ENCODE data around the gene FAM20B. TPM values are rescaled to one million over a fixed set of nuclear protein-coding genes. Genes with fewer than 3 reads are reported as not detected.
A peak's percentile ranks its signal among the peaks of the same experiment; 100 is the strongest.

Gene FAM20B
- total RNA-seq, 1 experiment from 2014 or later: 30.0 TPM

GRCh38 chr1:179015396-179015795, 10.3 kb upstream of the FAM20B start:
- Histone ChIP-seq H3K9ac (ENCODE audit: low read length) (no peak overlapping the region), H3K9me3 (ENCODE audit: low read length) (no peaks in the 10 kb centered on the region), H4K20me1 (ENCODE audit: insufficient read depth, low read depth, low read length) (no peaks in the 10 kb centered on the region), H3K4me2 (ENCODE audit: low read depth, low read length, poor library complexity, severe bottlenecking) (no peak overlapping the region), H3K4me3 (ENCODE audit: low read length) (no peak overlapping the region), H3K4me1 (ENCODE audit: low read length) (no peaks in the 10 kb centered on the region), H3K27me3 (ENCODE audit: low read length) (no peaks in the 10 kb centered on the region), H3K27ac (ENCODE audit: low read length) (no peak overlapping the region), H3K9me2 (replicated peaks; ENCODE audit: insufficient read depth, low read length) (no peaks in the 10 kb centered on the region), H3K79me2 (ENCODE audit: low read length) (no peaks in the 10 kb centered on the region), H2AFZ (ENCODE audit: low read length) (no peak overlapping the region), H3K36me3 (ENCODE audit: insufficient read depth, low read length) (no peaks in the 10 kb centered on the region)
- no peak for DNase-seq

GRCh38 chr1:179016706-179017382, 8.8 kb upstream of the FAM20B start:
- no peak for DNase-seq
- no peak overlapping the region for H3K9ac ChIP-seq (ENCODE audit: low read length)
- no peaks in the 10 kb centered on the region for H3K4me1 ChIP-seq (ENCODE audit: low read length)
- no peaks in the 10 kb centered on the region for H3K9me3 ChIP-seq (ENCODE audit: low read length)
- H4K20me1 ChIP-seq (ENCODE audit: insufficient read depth, low read depth, low read length): no peaks in the 10 kb centered on the region
- no peaks in the 10 kb centered on the region for H3K79me2 ChIP-seq (ENCODE audit: low read length)
- no peaks in the 10 kb centered on the region for H3K9me2 ChIP-seq (replicated peaks; ENCODE audit: insufficient read depth, low read length)
- no peak overlapping the region for H3K4me2 ChIP-seq (ENCODE audit: low read depth, low read length, poor library complexity, severe bottlenecking)
- H3K27me3 ChIP-seq (ENCODE audit: low read length): no peaks in the 10 kb centered on the region
- no peak overlapping the region for H2AFZ ChIP-seq (ENCODE audit: low read length)
- no peak overlapping the region for H3K4me3 ChIP-seq (ENCODE audit: low read length)
- no peak overlapping the region for H3K27ac ChIP-seq (ENCODE audit: low read length)
- H3K36me3 ChIP-seq (ENCODE audit: insufficient read depth, low read length): no peaks in the 10 kb centered on the region

- Histone ChIP-seq H3K27me3 (ENCODE audit: low read length) (no peaks in the 10 kb centered on the region), H3K36me3 (ENCODE audit: insufficient read depth, low read length) (no peaks in the 10 kb centered on the region), H3K79me2 (ENCODE audit: low read length) (no peaks in the 10 kb centered on the region), H3K4me1 (ENCODE audit: low read length) (no peaks in the 10 kb centered on the region), H3K4me2 (ENCODE audit: low read depth, low read length, poor library complexity, severe bottlenecking) (no peak overlapping the region), H3K27ac (ENCODE audit: low read length) (no peak overlapping the region), H3K9me3 (ENCODE audit: low read length) (no peaks in the 10 kb centered on the region), H3K4me3 (ENCODE audit: low read length) (no peak overlapping the region), H3K9ac (ENCODE audit: low read length) (no peak overlapping the region), H3K9me2 (replicated peaks; ENCODE audit: insufficient read depth, low read length) (no peaks in the 10 kb centered on the region), H4K20me1 (ENCODE audit: insufficient read depth, low read depth, low read length) (no peaks in the 10 kb centered on the region), H2AFZ (ENCODE audit: low read length) (no peak overlapping the region)
- DNase-seq: no peak
Measured at GRCh38 chr1:179017383-179018326, 8.0 kb upstream of the FAM20B start.

GRCh38 chr1:179021873-179022272, 3.8 kb upstream of the FAM20B start:
- no peak overlapping the region for H3K9ac ChIP-seq (ENCODE audit: low read length)
- no peak for DNase-seq
- no peak overlapping the region for H3K27ac ChIP-seq (ENCODE audit: low read length)
- peaks cover 3% of the 10 kb centered on the region for H3K79me2 ChIP-seq (ENCODE audit: low read length)
- H3K4me2 ChIP-seq (ENCODE audit: low read depth, low read length, poor library complexity, severe bottlenecking): no peak overlapping the region
- H4K20me1 ChIP-seq (ENCODE audit: insufficient read depth, low read depth, low read length): no peaks in the 10 kb centered on the region
- H2AFZ ChIP-seq (ENCODE audit: low read length): no peak overlapping the region
- peaks cover 7% of the 10 kb centered on the region for H3K4me1 ChIP-seq (ENCODE audit: low read length)
- no peaks in the 10 kb centered on the region for H3K9me3 ChIP-seq (ENCODE audit: low read length)
- no peaks in the 10 kb centered on the region for H3K9me2 ChIP-seq (replicated peaks; ENCODE audit: insufficient read depth, low read length)
- H3K4me3 ChIP-seq (ENCODE audit: low read length): no peak overlapping the region
- no peaks in the 10 kb centered on the region for H3K27me3 ChIP-seq (ENCODE audit: low read length)
- H3K36me3 ChIP-seq (ENCODE audit: insufficient read depth, low read length): no peaks in the 10 kb centered on the region

- Histone ChIP-seq H2AFZ (ENCODE audit: low read length) (no peak overlapping the region; the same call in 1 of the 2 replicates), H3K4me2 (ENCODE audit: low read depth, low read length, poor library complexity, severe bottlenecking) (no peak overlapping the region)
Measured at GRCh38 chr1:179023946-179024650, 1.6 kb upstream of the FAM20B start.

GRCh38 chr1:179025975-179026812, 500 bp downstream of the FAM20B start:
- peak overlapping the region; percentile 79 for H3K4me3 ChIP-seq (ENCODE audit: low read length)
- H3K4me1 ChIP-seq (ENCODE audit: low read length): peaks cover 50% of the 10 kb centered on the region
- no peaks in the 10 kb centered on the region for H4K20me1 ChIP-seq (ENCODE audit: insufficient read depth, low read depth, low read length)
- H3K36me3 ChIP-seq (ENCODE audit: insufficient read depth, low read length): no peaks in the 10 kb centered on the region
- peak overlapping the region; percentile 97 for H3K9ac ChIP-seq (ENCODE audit: low read length)
- H3K9me2 ChIP-seq (replicated peaks; ENCODE audit: insufficient read depth, low read length): no peaks in the 10 kb centered on the region
- H3K9me3 ChIP-seq (ENCODE audit: low read length): no peaks in the 10 kb centered on the region
- H3K79me2 ChIP-seq (ENCODE audit: low read length): peaks cover 45% of the 10 kb centered on the region
- peak overlapping the region; percentile 82 for H3K4me2 ChIP-seq (ENCODE audit: low read depth, low read length, poor library complexity, severe bottlenecking)
- DNase-seq: peak; percentile 91
- no peaks in the 10 kb centered on the region for H3K27me3 ChIP-seq (ENCODE audit: low read length)
- H2AFZ ChIP-seq (ENCODE audit: low read length): peak overlapping the region; percentile 34; the same call in 1 of the 2 replicates
- H3K27ac ChIP-seq (ENCODE audit: low read length): peak overlapping the region; percentile 88

More at GRCh38 chr1:179023946-179024650, 1.6 kb upstream of the FAM20B start:
- no peaks in the 10 kb centered on the region for H3K27me3 ChIP-seq (ENCODE audit: low read length)
- no peak overlapping the region for H3K4me3 ChIP-seq (ENCODE audit: low read length)
- H3K27ac ChIP-seq (ENCODE audit: low read length): no peak overlapping the region
- no peaks in the 10 kb centered on the region for H3K9me3 ChIP-seq (ENCODE audit: low read length)
- peaks cover 24% of the 10 kb centered on the region for H3K79me2 ChIP-seq (ENCODE audit: low read length)
- H3K9me2 ChIP-seq (replicated peaks; ENCODE audit: insufficient read depth, low read length): no peaks in the 10 kb centered on the region
- peaks cover 29% of the 10 kb centered on the region for H3K4me1 ChIP-seq (ENCODE audit: low read length)
- H3K9ac ChIP-seq (ENCODE audit: low read length): no peak overlapping the region
- DNase-seq: no peak
- H3K36me3 ChIP-seq (ENCODE audit: insufficient read depth, low read length): no peaks in the 10 kb centered on the region
- H4K20me1 ChIP-seq (ENCODE audit: insufficient read depth, low read depth, low read length): no peaks in the 10 kb centered on the region

- peak overlapping the region; percentile 97 for H3K9ac ChIP-seq (ENCODE audit: low read length)
- peaks cover 53% of the 10 kb centered on the region for H3K79me2 ChIP-seq (ENCODE audit: low read length)
- H4K20me1 ChIP-seq (ENCODE audit: insufficient read depth, low read depth, low read length): no peaks in the 10 kb centered on the region
- no peaks in the 10 kb centered on the region for H3K9me2 ChIP-seq (replicated peaks; ENCODE audit: insufficient read depth, low read length)
- H3K27ac ChIP-seq (ENCODE audit: low read length): peak overlapping the region; percentile 88
- peak overlapping the region; percentile 79 for H3K4me3 ChIP-seq (ENCODE audit: low read length)
- H3K27me3 ChIP-seq (ENCODE audit: low read length): no peaks in the 10 kb centered on the region
- no peaks in the 10 kb centered on the region for H3K36me3 ChIP-seq (ENCODE audit: insufficient read depth, low read length)
- no peak overlapping the region for H2AFZ ChIP-seq (ENCODE audit: low read length)
- H3K4me2 ChIP-seq (ENCODE audit: low read depth, low read length, poor library complexity, severe bottlenecking): peak overlapping the region; percentile 82
- no peaks in the 10 kb centered on the region for H3K9me3 ChIP-seq (ENCODE audit: low read length)
- DNase-seq: no peak
- H3K4me1 ChIP-seq (ENCODE audit: low read length): peaks cover 58% of the 10 kb centered on the region
Measured at GRCh38 chr1:179026813-179027669, 1.3 kb downstream of the FAM20B start.
